ENCODE measurements around the gene PHLDA3.
"Not testable (repeated sequence)": the region's sequence is repeated elsewhere in the genome, so short reads cannot be mapped to it uniquely, and the experiment has no call there.

PHLDA3 gene

GRCh38 chr1:201493757-201494617, 25.0 kb upstream of the PHLDA3 start:
- Histone ChIP-seq H3K36me3 (peaks cover 53 to 77% (median 73%) of the 10 kb centered on the region in 3 donors), H3K27ac (peak overlapping the region; percentile 93 to 97), H3K4me1 (peaks cover 8 to 100% (median 96%) of the 10 kb centered on the region in 4 donors), H3K9me3 (no peaks in the 10 kb centered on the region), H3K4me3 (peak overlapping the region in 1 of 2 donors; percentile 3), H3K27me3 (no peaks in the 10 kb centered on the region)
- TF ChIP-seq, protein P1, sequence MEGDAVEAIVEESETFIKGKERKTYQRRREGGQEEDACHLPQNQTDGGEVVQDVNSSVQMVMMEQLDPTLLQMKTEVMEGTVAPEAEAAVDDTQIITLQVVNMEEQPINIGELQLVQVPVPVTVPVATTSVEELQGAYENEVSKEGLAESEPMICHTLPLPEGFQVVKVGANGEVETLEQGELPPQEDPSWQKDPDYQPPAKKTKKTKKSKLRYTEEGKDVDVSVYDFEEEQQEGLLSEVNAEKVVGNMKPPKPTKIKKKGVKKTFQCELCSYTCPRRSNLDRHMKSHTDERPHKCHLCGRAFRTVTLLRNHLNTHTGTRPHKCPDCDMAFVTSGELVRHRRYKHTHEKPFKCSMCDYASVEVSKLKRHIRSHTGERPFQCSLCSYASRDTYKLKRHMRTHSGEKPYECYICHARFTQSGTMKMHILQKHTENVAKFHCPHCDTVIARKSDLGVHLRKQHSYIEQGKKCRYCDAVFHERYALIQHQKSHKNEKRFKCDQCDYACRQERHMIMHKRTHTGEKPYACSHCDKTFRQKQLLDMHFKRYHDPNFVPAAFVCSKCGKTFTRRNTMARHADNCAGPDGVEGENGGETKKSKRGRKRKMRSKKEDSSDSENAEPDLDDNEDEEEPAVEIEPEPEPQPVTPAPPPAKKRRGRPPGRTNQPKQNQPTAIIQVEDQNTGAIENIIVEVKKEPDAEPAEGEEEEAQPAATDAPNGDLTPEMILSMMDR (IDR thresholded peaks at IDR 0.05) = no peak
- intact Hi-C loops (cut with DNase I; ENCODE audit: low total_unique reads) = no loop called here
- DNase-seq = no peak

DNA sequence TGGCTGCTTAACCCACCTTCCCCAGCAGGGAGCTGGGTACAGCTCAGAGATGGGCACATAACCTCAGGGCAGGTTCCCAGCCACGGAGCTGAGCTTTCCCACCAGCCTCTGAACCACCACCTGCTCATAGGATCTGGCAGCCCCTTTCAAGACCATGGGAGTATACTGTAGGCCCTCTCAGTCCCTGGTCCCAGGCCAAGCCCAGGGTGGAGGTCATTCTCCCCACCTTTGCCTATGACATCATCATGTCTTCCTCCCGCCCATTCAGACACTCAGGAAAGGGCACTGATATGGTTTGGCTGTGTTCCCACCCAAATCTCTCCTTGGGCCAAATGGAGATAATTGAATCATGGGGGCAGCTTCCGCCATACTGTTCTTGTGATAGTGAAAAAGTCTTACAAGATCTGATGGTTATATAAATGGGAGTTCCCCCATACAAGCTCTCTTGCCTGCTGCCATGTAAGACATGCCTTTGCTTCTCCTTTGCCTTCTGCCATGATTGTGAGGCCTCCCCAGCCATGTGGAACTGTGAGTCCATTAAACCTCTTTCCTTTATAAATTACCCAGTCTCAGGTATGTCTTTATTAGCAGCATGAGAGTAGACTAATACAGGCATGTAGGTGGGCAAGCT, 24.2 kb upstream of the PHLDA3 start:
- H3K36me3 ChIP-seq = peaks cover 58 to 78% (median 73%) of the 10 kb centered on the region in 3 donors
- peaks cover 8 to 100% (median 96%) of the 10 kb centered on the region in 4 donors for H3K4me1 ChIP-seq
- H3K9me3 ChIP-seq; DNase-seq; H3K4me3 ChIP-seq; H3K27me3 ChIP-seq; intact Hi-C loops (cut with DNase I; ENCODE audit: low total_unique reads): not testable (repeated sequence)
- H3K27ac ChIP-seq = peak overlapping the region; percentile 93 to 97

DNA sequence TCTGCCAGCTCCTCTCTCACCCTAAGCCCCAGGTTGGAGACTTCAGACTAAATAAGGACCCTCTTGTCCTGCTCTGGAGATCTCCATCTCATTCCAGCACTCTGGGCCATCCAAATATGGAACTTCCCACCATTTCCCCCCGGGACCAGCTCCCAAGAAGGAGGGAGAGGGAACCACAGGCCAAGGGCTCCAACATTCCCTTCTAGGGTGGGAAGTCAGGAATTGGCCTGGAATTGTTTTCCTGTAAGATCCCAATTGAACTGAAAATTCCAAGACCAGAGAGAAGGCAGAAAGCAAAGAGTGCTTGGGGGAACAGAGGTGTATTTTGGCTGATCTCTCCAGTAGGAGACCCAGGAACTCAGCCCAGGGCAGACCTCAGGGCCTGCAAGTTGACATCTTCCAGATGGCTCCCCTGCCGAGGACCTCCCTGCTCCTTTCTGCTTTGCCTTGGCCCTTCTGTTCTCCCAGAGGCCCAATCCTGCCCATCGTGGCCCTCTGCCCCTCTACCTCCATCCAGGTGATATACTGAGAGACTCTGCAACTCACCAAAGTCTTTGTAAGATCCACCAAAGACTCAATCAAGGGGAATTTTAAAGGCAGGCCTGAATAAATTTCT, 23.0 kb upstream of the PHLDA3 start:
- intact Hi-C loops (cut with DNase I; ENCODE audit: low total_unique reads) = no loop called here
- TF ChIP-seq, protein P1 (IDR thresholded peaks at IDR 0.05) = no peak
- H3K27me3 ChIP-seq = no peaks in the 10 kb centered on the region
- no peaks in the 10 kb centered on the region for H3K9me3 ChIP-seq
- H3K4me3 ChIP-seq = no peak overlapping the region
- H3K36me3 ChIP-seq = peaks cover 66 to 80% (median 76%) of the 10 kb centered on the region in 3 donors
- H3K27ac ChIP-seq = peak overlapping the region; percentile 93 to 97
- H3K4me1 ChIP-seq = peaks cover 8 to 100% (median 96%) of the 10 kb centered on the region in 4 donors
- no peak for DNase-seq

DNA sequence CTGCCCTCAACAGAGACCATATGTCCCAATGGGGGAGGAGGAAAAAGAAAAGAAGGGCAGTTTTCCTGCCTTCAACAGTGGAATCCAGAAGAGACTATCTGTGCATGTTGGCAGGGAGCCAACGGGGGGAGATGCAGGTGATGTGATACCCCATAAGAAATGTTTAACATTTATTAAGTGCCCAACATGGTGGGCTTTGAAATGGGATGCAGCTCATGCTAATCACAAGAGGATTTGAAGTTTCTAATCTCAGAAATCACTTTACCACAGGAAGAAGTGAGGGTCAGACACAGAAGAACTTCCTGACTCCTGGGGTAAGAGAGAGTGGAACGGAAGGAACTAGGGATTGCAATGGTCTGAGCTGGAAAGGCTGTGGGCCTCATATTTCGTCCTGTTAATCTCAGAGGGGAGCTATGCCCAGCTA, 21.7 kb upstream of the PHLDA3 start:
- Histone ChIP-seq H3K36me3 (peaks cover 77 to 93% (median 88%) of the 10 kb centered on the region in 3 donors), H3K4me3 (no peak overlapping the region), H3K27me3 (no peaks in the 10 kb centered on the region), H3K9me3 (no peaks in the 10 kb centered on the region), H3K4me1 (peaks cover 8 to 100% (median 98%) of the 10 kb centered on the region in 4 donors), H3K27ac (peak overlapping the region; percentile 93 to 97)
- intact Hi-C loops (cut with DNase I; ENCODE audit: low total_unique reads) = no loop called here
- TF ChIP-seq, protein P1 (IDR thresholded peaks at IDR 0.05) = no peak
- DNase-seq = no peak

- TF ChIP-seq, protein P1 (IDR thresholded peaks at IDR 0.05) = no peak
- Histone ChIP-seq H3K36me3 (peaks cover 77 to 93% (median 88%) of the 10 kb centered on the region in 3 donors), H3K4me3 (no peak overlapping the region), H3K27ac (peak overlapping the region; percentile 93 to 97), H3K27me3 (no peaks in the 10 kb centered on the region), H3K4me1 (peaks cover 8 to 97% (median 93%) of the 10 kb centered on the region in 4 donors), H3K9me3 (no peaks in the 10 kb centered on the region)
- intact Hi-C loops (cut with DNase I; ENCODE audit: low total_unique reads) = no loop called here
- no peak for DNase-seq
Measured at GRCh38 chr1:201489643-201490261, 20.8 kb upstream of the PHLDA3 start.
